ENCODE data around the gene KISS1R. TPM values are rescaled to one million over a fixed set of nuclear protein-coding genes. Genes with fewer than 3 reads are reported as not detected.
"Not testable (repeated sequence)": the region's sequence is repeated elsewhere in the genome, so short reads cannot be mapped to it uniquely, and the experiment has no call there.

The KISS1R gene
- total RNA-seq, 1 experiment from 2014 or later = not detected

DNA sequence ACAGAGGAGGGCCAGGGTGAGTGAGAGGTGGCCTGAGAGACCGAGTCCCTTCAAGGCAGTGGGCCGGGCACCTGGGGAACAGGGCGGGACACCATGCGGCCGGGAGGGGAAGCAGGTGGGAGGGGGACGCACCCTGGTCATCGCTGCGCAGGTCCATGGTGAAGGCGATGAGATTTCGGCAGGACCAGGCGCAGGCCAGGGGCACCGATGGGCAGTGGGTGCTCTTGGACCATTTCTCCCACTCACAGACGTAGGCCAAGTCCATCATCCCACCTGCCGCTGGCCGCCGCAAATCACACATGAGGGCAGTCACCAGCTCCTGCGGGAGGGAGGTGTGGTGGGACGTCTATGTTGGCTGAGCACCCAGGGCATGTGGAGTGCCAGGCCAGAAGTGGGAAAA, 26.3 kb upstream of the KISS1R start:
- no peaks in the 10 kb centered on the region for H3K27me3 Mint-ChIP-seq (ENCODE audit: insufficient read depth, unreplicated experiment)
- TF ChIP-seq, protein P1, sequence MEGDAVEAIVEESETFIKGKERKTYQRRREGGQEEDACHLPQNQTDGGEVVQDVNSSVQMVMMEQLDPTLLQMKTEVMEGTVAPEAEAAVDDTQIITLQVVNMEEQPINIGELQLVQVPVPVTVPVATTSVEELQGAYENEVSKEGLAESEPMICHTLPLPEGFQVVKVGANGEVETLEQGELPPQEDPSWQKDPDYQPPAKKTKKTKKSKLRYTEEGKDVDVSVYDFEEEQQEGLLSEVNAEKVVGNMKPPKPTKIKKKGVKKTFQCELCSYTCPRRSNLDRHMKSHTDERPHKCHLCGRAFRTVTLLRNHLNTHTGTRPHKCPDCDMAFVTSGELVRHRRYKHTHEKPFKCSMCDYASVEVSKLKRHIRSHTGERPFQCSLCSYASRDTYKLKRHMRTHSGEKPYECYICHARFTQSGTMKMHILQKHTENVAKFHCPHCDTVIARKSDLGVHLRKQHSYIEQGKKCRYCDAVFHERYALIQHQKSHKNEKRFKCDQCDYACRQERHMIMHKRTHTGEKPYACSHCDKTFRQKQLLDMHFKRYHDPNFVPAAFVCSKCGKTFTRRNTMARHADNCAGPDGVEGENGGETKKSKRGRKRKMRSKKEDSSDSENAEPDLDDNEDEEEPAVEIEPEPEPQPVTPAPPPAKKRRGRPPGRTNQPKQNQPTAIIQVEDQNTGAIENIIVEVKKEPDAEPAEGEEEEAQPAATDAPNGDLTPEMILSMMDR (IDR thresholded peaks at IDR 0.05; ENCODE audit: unreplicated experiment) = no peak
- ChIA-PET POLR2A (interaction anchor here (0.6 to 0.8 kb wide), 2 partner anchors 17 to 291 kb away, joined by 3 read pairs; no protein-coding TSS in a partner anchor), CTCF (no interaction called here)
- H3K4me1 Mint-ChIP-seq (ENCODE audit: insufficient read depth, unreplicated experiment) = peaks cover 7% of the 10 kb centered on the region
- H3K27ac Mint-ChIP-seq (ENCODE audit: low read depth, unreplicated experiment) = no peak overlapping the region
- H3K36me3 Mint-ChIP-seq (ENCODE audit: insufficient read depth, unreplicated experiment) = peaks cover 27% of the 10 kb centered on the region
- DNase-seq (ENCODE audit: unreplicated experiment) = no peak
- peak overlapping the region; percentile 82 for H3K4me3 Mint-ChIP-seq (ENCODE audit: unreplicated experiment)
- no TSS peak for BruUV-seq (replicated peaks)
- intact Hi-C loops (cut with micrococcal nuclease) = no loop called here
- no peaks in the 10 kb centered on the region for H3K9me3 Mint-ChIP-seq (ENCODE audit: unreplicated experiment)

DNA sequence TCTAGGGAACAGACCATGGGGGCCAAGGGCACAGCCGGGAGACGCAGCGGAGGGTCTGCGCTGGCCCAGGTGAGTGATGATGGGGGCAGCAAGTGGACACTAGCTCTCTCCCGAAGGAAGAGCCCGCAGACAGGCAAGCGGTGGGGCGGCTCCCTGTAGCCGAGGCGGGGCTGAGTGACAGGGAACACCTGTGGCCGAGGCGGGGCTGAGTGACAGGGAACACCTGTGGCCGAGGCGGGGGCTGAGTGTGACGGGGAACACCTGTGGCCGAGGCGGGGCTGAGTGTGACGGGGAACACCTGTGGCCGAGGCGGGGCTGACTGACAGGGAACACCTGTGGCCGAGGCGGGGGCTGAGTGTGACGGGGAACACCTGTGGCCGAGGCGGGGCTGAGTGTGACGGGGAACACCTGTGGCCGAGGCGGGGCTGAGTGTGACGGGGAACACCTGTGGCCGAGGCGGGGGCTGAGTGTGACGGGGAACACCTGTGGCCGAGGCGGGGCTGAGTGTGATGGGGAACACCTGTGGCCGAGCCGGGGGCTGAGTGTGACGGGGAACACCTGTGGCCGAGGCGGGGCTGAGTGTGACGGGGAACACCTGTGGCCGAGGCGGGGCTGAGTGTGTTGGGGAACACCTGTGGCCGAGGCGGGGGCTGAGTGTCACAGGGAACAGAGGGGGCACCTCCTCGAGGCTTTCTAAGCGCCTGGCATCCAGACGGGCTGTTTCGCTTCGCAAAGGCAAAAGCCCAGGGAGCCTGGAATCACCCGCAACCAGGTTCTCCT, 25.5 kb upstream of the KISS1R start:
- H3K36me3 Mint-ChIP-seq (ENCODE audit: insufficient read depth, unreplicated experiment) = peaks cover 22% of the 10 kb centered on the region
- POLR2A ChIA-PET = interaction anchor here (0.8 kb wide), 1 partner anchor 18 kb away, joined by 3 read pairs; no protein-coding TSS in a partner anchor

DNA sequence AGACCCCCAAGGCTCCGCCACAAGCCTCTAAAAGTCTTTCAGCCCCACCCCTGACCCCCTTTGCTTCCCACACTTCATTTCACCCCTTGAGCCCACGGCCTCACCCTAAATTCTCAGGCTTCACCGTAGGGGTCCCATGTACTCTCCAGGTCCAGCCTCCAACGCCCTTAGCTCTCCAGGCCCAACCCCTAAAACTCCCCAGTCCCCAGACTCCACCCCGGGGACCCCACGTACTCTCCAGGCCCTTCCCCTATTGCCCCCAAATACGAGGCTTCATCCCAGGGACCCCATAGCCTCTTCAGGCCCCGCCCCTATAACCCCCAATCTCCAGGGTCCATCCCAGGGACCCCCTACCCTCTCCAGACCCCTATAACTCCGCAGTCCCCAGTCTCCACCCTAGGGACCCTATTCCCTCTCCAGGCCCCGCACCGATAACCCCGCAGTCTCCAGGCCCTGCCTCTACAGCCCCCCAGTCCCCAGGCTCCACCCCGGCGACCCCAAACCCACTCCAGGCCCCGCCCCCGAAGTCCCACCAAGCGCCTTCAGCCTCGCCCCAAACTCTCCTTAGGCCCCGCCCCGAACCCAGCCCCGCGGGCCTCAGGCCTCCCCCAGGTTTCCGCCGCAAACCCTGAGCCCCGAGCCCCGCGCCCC, 24.8 kb upstream of the KISS1R start:
- Mint-ChIP-seq H3K4me1 (ENCODE audit: insufficient read depth, unreplicated experiment) (peaks cover 7% of the 10 kb centered on the region), H3K36me3 (ENCODE audit: insufficient read depth, unreplicated experiment) (peaks cover 23% of the 10 kb centered on the region), H3K27me3 (ENCODE audit: insufficient read depth, unreplicated experiment) (no peaks in the 10 kb centered on the region), H3K27ac (ENCODE audit: low read depth, unreplicated experiment) (peak overlapping the region; percentile 100), H3K9me3 (ENCODE audit: unreplicated experiment) (no peaks in the 10 kb centered on the region), H3K4me3 (ENCODE audit: unreplicated experiment) (peak overlapping the region; percentile 82)
- DNase-seq (ENCODE audit: unreplicated experiment) = no peak
- CTCF ChIA-PET = interaction anchor here (0.6 kb wide), 2 partner anchors 18 to 122 kb away, joined by 3 to 4 read pairs; no protein-coding TSS in a partner anchor
- no TSS peak for BruUV-seq (replicated peaks)
- intact Hi-C loops (cut with micrococcal nuclease) = no loop called here
- TF ChIP-seq, protein P1 (IDR thresholded peaks at IDR 0.05; ENCODE audit: unreplicated experiment) = no peak
- POLR2A ChIA-PET = interaction anchor here (0.9 to 1.4 kb wide), 7 partner anchors 10 to 92 kb away, joined by 3 to 14 read pairs (median 5); partner anchors contain the start of gene WDR18

More for the DNA sequence above, 25.5 kb upstream of the KISS1R start:
- H3K4me1 Mint-ChIP-seq (ENCODE audit: insufficient read depth, unreplicated experiment); intact Hi-C loops (cut with micrococcal nuclease); H3K9me3 Mint-ChIP-seq (ENCODE audit: unreplicated experiment); DNase-seq (ENCODE audit: unreplicated experiment); CTCF ChIA-PET; H3K27me3 Mint-ChIP-seq (ENCODE audit: insufficient read depth, unreplicated experiment); H3K27ac Mint-ChIP-seq (ENCODE audit: low read depth, unreplicated experiment); BruUV-seq (replicated peaks): not testable (repeated sequence)
- peak overlapping the region; percentile 82 for H3K4me3 Mint-ChIP-seq (ENCODE audit: unreplicated experiment)

DNA sequence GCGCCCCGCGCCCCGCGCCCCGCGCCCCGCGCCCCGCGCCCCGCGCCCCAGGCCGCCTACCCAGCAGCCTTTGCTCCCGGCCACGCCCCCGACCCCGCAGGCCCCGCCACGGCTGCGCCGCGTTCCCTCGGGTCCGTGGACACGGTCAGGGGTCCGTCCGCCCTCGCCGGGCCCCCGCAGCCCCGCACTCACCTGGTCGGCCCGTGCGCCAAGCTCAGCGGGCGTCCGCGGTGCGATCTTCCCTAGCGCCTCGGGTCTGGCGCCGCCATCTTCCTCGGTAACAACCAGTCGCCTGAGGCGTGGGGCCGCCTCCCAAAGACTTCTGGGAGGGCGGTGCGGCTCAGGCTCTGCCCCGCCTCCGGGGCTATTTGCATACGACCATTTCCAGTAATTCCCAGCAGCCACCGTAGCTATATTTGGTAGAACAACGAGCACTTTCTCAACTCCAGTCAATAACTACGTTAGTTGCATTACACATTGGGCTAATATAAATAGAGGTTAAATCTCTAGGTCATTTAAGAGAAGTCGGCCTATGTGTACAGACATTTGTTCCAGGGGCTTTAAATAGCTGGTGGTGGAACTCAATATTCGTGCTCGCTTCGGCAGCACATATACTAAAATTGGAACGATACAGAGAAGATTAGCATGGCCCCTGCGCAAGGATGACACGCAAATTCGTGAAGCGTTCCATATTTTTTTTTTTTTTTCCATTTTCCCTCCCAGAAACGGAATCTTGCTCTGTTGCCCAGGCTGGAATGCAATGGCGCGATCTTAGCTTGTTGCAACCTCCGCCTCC, 24.0 kb upstream of the KISS1R start, which contains the start of the genes MED16 and RNU6-9:
TSS of gene MED16 (minus strand) at position 294 of the 796 bp plus-strand sequence. CDS start 2,056 bp downstream, outside the sequence.
TSS of gene RNU6-9 (plus strand) at position 591 of the 796 bp plus-strand sequence.
- ChIA-PET POLR2A (interaction anchor here (0.6 to 1.4 kb wide), 17 partner anchors 9 to 455 kb away, joined by 3 to 14 read pairs (median 5); partner anchors contain the start of genes CIRBP, CNN2, PTBP1 and R3HDM4), CTCF (interaction anchor here (0.6 kb wide), 4 partner anchors 17 to 122 kb away, joined by 3 to 5 read pairs (median 4); no protein-coding TSS in a partner anchor)
- intact Hi-C loops (cut with micrococcal nuclease) = no loop called here
- DNase-seq (ENCODE audit: unreplicated experiment) = peak; percentile 96
- H3K9me3 Mint-ChIP-seq (ENCODE audit: unreplicated experiment) = no peaks in the 10 kb centered on the region
- H3K36me3 Mint-ChIP-seq (ENCODE audit: insufficient read depth, unreplicated experiment) = peaks cover 22% of the 10 kb centered on the region
- H3K27me3 Mint-ChIP-seq (ENCODE audit: insufficient read depth, unreplicated experiment) = no peaks in the 10 kb centered on the region
- BruUV-seq (replicated peaks) = TSS peak; percentile 100
- H3K4me1 Mint-ChIP-seq (ENCODE audit: insufficient read depth, unreplicated experiment) = peaks cover 7% of the 10 kb centered on the region
- H3K27ac Mint-ChIP-seq (ENCODE audit: low read depth, unreplicated experiment) = peak within 1 kb of the TSS; percentile 100
- peak within 1 kb of the TSS; percentile 82 for H3K4me3 Mint-ChIP-seq (ENCODE audit: unreplicated experiment)
- TF ChIP-seq, protein P1 (IDR thresholded peaks at IDR 0.05; ENCODE audit: unreplicated experiment) = no peak
